ENCODE data around the gene CYP27C1. TPM values are rescaled to one million over a fixed set of nuclear protein-coding genes. Genes with fewer than 3 reads are reported as not detected.
A peak's percentile ranks its signal among the peaks of the same experiment; 100 is the strongest.

Gene CYP27C1
- polyA plus RNA-seq, 1 donor from 2014 or later, result 0.84 TPM

GRCh38 chr2:127159543-127159942 is 60.6 kb downstream of the CYP27C1 start:
- no peak for TF ChIP-seq RAD21 (conservative IDR thresholded peaks at IDR 0.05)
- no peak for TF ChIP-seq REST (IDR thresholded peaks at IDR 0.05; ENCODE audit: borderline replicate concordance)
- TF ChIP-seq EP300 (conservative IDR thresholded peaks at IDR 0.05; ENCODE audit: poor library complexity, severe bottlenecking), result no peak
- TF ChIP-seq POLR2AphosphoS5 (IDR thresholded peaks at IDR 0.05), result no peak
- no peak for TF ChIP-seq CTCF (IDR thresholded peaks at IDR 0.05; ENCODE audit: poor library complexity, severe bottlenecking)
- H3F3A ChIP-seq (ENCODE audit: insufficient read depth, low read length, poor library complexity, severe bottlenecking), result no peaks in the 10 kb centered on the region
- H3K4me3 ChIP-seq (ENCODE audit: low read length), result no peak overlapping the region
- H3K27me3 ChIP-seq (ENCODE audit: insufficient read depth, low read depth, low read length), result no peaks in the 10 kb centered on the region
- no peaks in the 10 kb centered on the region for H3K79me2 ChIP-seq (replicated peaks; ENCODE audit: insufficient read depth, low read length)
- H2AFZ ChIP-seq (ENCODE audit: low read depth, low read length), result no peak overlapping the region
- no peaks in the 10 kb centered on the region for H3K36me3 ChIP-seq (ENCODE audit: insufficient read depth, low read length)
- no peak overlapping the region for H3K4me2 ChIP-seq (ENCODE audit: low read length)
- no peaks in the 10 kb centered on the region for H3K9me3 ChIP-seq (ENCODE audit: low read length)
- H3K9me2 ChIP-seq (ENCODE audit: insufficient read depth, low read length), result no peaks in the 10 kb centered on the region
- H3K9ac ChIP-seq (ENCODE audit: low read length), result no peak overlapping the region
- H3K27ac ChIP-seq (ENCODE audit: low read length), result no peak overlapping the region
- no peaks in the 10 kb centered on the region for H4K20me1 ChIP-seq (ENCODE audit: insufficient read depth)

GRCh38 chr2:127158614-127159290 is 61.3 kb downstream of the CYP27C1 start:
- Histone ChIP-seq H3K79me2 (replicated peaks; ENCODE audit: insufficient read depth, low read length) (no peaks in the 10 kb centered on the region), H3K27me3 (ENCODE audit: insufficient read depth, low read depth, low read length) (no peaks in the 10 kb centered on the region), H3F3A (ENCODE audit: insufficient read depth, low read length, poor library complexity, severe bottlenecking) (no peaks in the 10 kb centered on the region), H4K20me1 (ENCODE audit: insufficient read depth) (no peaks in the 10 kb centered on the region), H3K9ac (ENCODE audit: low read length) (no peak overlapping the region), H3K9me2 (ENCODE audit: insufficient read depth, low read length) (no peaks in the 10 kb centered on the region), H2AFZ (ENCODE audit: low read depth, low read length) (no peak overlapping the region), H3K4me3 (ENCODE audit: low read length) (no peak overlapping the region), H3K36me3 (ENCODE audit: insufficient read depth, low read length) (no peaks in the 10 kb centered on the region), H3K27ac (ENCODE audit: low read length) (no peak overlapping the region), H3K9me3 (ENCODE audit: low read length) (no peaks in the 10 kb centered on the region), H3K4me2 (ENCODE audit: low read length) (no peak overlapping the region)
- TF ChIP-seq REST (IDR thresholded peaks at IDR 0.05; ENCODE audit: borderline replicate concordance) (no peak), SMC3 (conservative IDR thresholded peaks at IDR 0.05; ENCODE audit: poor library complexity) (no peak), EP300 (conservative IDR thresholded peaks at IDR 0.05; ENCODE audit: poor library complexity, severe bottlenecking) (peak; percentile 21)

Measured in neural cell (in vitro differentiated cells).